HG03064 (cell line): Measurements from ENCODE around the gene STARD6.
"Not testable (repeated sequence)": the region's sequence is repeated elsewhere in the genome, so short reads cannot be mapped to it uniquely, and the experiment has no call there.

Experiments used
- ATAC-seq: cut with Tn5 transposase; IDR thresholded peaks from one replicate; pipeline ENCODE4 v1.9.1; 2021; ENCODE audit warnings: low read depth; ENCODE audit not compliant: unreplicated experiment

STARD6 gene

GRCh38 chr18:54351186-54351585, 6.5 kb downstream of the STARD6 start:
- no peak for ATAC-seq

- ATAC-seq, result no peak
These were observed 19.4 kb downstream of the STARD6 start for GRCh38 chr18:54338230-54338629.

GRCh38 chr18:54335638-54336173, 22.0 kb downstream of the STARD6 start:
- ATAC-seq, result no peak

- ATAC-seq, result no peak
These were observed 26.7 kb downstream of the STARD6 start for GRCh38 chr18:54330768-54331548.

- ATAC-seq, result no peak
These were observed 27.9 kb downstream of the STARD6 start for GRCh38 chr18:54329787-54330186.

GRCh38 chr18:54327818-54328217, 29.8 kb downstream of the STARD6 start:
- no peak for ATAC-seq

- no peak for ATAC-seq
These were observed 33.7 kb downstream of the STARD6 start for GRCh38 chr18:54323970-54324369.

GRCh38 chr18:54323561-54323960, 34.1 kb downstream of the STARD6 start:
- ATAC-seq, result no peak

- no peak for ATAC-seq
These were observed 41.4 kb downstream of the STARD6 start for GRCh38 chr18:54316071-54316820.

GRCh38 chr18:54309564-54309963, 48.1 kb downstream of the STARD6 start:
- not testable (repeated sequence) for ATAC-seq

GRCh38 chr18:54303408-54303807, 54.2 kb downstream of the STARD6 start:
- ATAC-seq, result no peak

- ATAC-seq, result not testable (repeated sequence)
These were observed 58.7 kb downstream of the STARD6 start for GRCh38 chr18:54298991-54299390.

- ATAC-seq, result no peak
These were observed 61.6 kb downstream of the STARD6 start for GRCh38 chr18:54296062-54296461.

- no peak for ATAC-seq
These were observed 63.4 kb downstream of the STARD6 start for GRCh38 chr18:54294274-54294673.

- ATAC-seq, result peak; percentile 100
These were observed 72.5 kb downstream of the STARD6 start for GRCh38 chr18:54284981-54285785.

- ATAC-seq, result peak; percentile 46
These were observed 73.1 kb downstream of the STARD6 start for GRCh38 chr18:54284535-54284934.

GRCh38 chr18:54280220-54280569, 77.5 kb downstream of the STARD6 start:
- ATAC-seq, result no peak

- ATAC-seq, result no peak
These were observed 78.0 kb downstream of the STARD6 start for GRCh38 chr18:54279477-54280219.

- no peak for ATAC-seq
These were observed 79.0 kb downstream of the STARD6 start for GRCh38 chr18:54278615-54279014.

GRCh38 chr18:54277899-54278298, 79.8 kb downstream of the STARD6 start:
- no peak for ATAC-seq
